DOHH2 (cell line): ENCODE measurements around the gene ZNF865.
A peak's percentile ranks its signal among the peaks of the same experiment; 100 is the strongest.

ENCODE experiments used
- H3F3A ChIP-seq: fragments of 200-600 bp; sonication (generic), shearing (Covaris generic); 2 replicates; pipeline ENCODE4 v1.6.0; 2016; ENCODE audit warnings: antibody characterized with exemption, mild to moderate bottlenecking; ENCODE audit not compliant: control insufficient read depth, insufficient read depth
- H3K27ac ChIP-seq: fragments of 200-600 bp; sonication (generic); 2 replicates; pipeline ENCODE4 v1.5.1; 2014; ENCODE audit warnings: low read depth, mild to moderate bottlenecking, low read length, moderate library complexity
- H3K27me3 ChIP-seq: fragments of 200-600 bp; sonication (generic); 2 replicates; pipeline ENCODE4 v1.6.1; 2014; ENCODE audit warnings: mild to moderate bottlenecking, low read length, mixed read lengths; ENCODE audit not compliant: control insufficient read depth
- H3K36me3 ChIP-seq: fragments of 200-600 bp; sonication (generic); 2 replicates; pipeline ENCODE4 v1.6.1; 2014; ENCODE audit warnings: mild to moderate bottlenecking, low read length, moderate library complexity, mixed read lengths; ENCODE audit not compliant: control insufficient read depth
- H3K4me1 ChIP-seq: fragments of 200-600 bp; sonication (generic); 2 replicates; pipeline ENCODE4 v1.6.1; 2014; ENCODE audit warnings: mild to moderate bottlenecking, low read length, mixed read lengths; ENCODE audit not compliant: control insufficient read depth
- H3K4me2 ChIP-seq: fragments of 200-600 bp; sonication (generic); 2 replicates; pipeline ENCODE4 v1.6.0; 2014; ENCODE audit warnings: mild to moderate bottlenecking, low read length, moderate library complexity
- H3K4me3 ChIP-seq: fragments of 200-600 bp; sonication (generic); 2 replicates; pipeline ENCODE4 v1.5.1; 2014; ENCODE audit warnings: mild to moderate bottlenecking, low read length, mixed read lengths
- H3K79me2 ChIP-seq: fragments of 200-600 bp; sonication (generic); 2 replicates; pipeline ENCODE4 v1.6.1; 2014; ENCODE audit warnings: mild to moderate bottlenecking, low read length, mixed read lengths; ENCODE audit not compliant: control insufficient read depth
- H3K9me2 ChIP-seq: fragments of 200-600 bp; sonication (generic); replicated peaks from 2 replicates; pipeline ENCODE4 v1.6.1; 2014; ENCODE audit warnings: mild to moderate bottlenecking, low read length, mixed read lengths; ENCODE audit not compliant: control insufficient read depth
- H3K9me3 ChIP-seq: fragments of 200-600 bp; sonication (generic); 2 replicates; pipeline ENCODE4 v1.6.1; 2014; ENCODE audit warnings: antibody characterized with exemption, low read length, mixed read lengths; ENCODE audit not compliant: control insufficient read depth, insufficient read depth
- H4K20me1 ChIP-seq: fragments of 200-600 bp; sonication (generic); 2 replicates; pipeline ENCODE4 v1.6.0; 2014; ENCODE audit warnings: low read depth, mild to moderate bottlenecking, antibody characterized with exemption, low read length, moderate library complexity; ENCODE audit not compliant: control insufficient read depth, insufficient read depth
- EZH2phosphoT487 ChIP-seq: fragments of 200-600 bp; sonication (generic); IDR thresholded peaks from 2 replicates; pipeline ENCODE4 v1.6.1; 2017; ENCODE audit warnings: borderline replicate concordance, mild to moderate bottlenecking, antibody characterized with exemption, low read length, moderate library complexity, mixed read lengths
- TF ChIP-seq, protein P1 (sequence below): fragments of 200-600 bp; sonication (generic); IDR thresholded peaks from one replicate; pipeline ENCODE4 v1.5.1; 2014; ENCODE audit warnings: antibody characterized with exemption, mild to moderate bottlenecking, low read depth, low read length; ENCODE audit not compliant: poor library complexity, severe bottlenecking

The ZNF865 gene

DNA sequence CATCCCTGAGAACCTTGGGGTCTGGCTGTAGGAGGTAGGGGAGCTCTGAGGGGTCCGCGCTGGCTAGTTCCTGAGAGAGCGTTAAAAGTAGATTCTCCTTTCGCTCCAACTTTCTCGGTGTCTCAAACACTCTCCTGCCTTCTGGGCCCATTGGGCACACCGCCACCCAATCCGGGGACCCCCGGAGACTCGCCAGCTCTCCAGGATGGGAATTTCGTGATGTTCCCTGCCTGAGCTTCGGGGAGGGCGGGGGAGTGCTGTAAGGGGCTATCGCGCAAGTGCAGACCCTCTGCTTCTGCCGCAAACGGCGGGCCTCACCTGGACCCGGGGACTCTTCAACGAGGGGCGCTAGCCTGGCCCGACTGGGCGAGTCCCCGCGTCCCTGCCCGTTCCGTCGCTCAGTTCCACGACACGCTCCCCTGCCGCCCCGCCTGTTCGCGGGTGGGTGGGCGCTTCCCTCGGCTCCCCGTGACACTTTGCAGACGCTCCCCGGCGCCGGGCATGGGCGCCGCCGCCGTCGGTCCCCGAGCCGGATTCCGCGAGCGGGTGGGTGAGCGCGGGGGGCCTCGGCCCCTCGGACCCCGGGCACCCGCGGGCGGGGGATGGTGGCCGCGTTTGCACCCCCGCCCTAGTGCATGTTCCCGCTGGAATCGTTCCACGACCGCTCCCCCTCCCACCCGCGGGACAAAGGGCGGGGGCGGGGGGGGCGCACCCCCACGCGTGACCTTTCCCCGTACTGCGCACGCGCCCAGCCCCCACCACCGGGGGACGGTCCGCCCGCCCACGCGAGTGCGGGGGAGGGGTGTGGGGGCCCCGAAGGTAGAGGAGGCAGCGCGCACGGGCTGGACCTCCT is 42.5 kb downstream of the ZNF865 start, which contains the start of gene CCDC106:
TSS of gene CCDC106 (plus strand) at position 481 of the 853 bp plus-strand sequence. CDS start 835 bp downstream, outside the sequence.
- TF ChIP-seq, protein P1, sequence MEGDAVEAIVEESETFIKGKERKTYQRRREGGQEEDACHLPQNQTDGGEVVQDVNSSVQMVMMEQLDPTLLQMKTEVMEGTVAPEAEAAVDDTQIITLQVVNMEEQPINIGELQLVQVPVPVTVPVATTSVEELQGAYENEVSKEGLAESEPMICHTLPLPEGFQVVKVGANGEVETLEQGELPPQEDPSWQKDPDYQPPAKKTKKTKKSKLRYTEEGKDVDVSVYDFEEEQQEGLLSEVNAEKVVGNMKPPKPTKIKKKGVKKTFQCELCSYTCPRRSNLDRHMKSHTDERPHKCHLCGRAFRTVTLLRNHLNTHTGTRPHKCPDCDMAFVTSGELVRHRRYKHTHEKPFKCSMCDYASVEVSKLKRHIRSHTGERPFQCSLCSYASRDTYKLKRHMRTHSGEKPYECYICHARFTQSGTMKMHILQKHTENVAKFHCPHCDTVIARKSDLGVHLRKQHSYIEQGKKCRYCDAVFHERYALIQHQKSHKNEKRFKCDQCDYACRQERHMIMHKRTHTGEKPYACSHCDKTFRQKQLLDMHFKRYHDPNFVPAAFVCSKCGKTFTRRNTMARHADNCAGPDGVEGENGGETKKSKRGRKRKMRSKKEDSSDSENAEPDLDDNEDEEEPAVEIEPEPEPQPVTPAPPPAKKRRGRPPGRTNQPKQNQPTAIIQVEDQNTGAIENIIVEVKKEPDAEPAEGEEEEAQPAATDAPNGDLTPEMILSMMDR, result no peak
- no peaks in the 10 kb centered on the region for H3K27me3 ChIP-seq
- no peaks in the 10 kb centered on the region for H4K20me1 ChIP-seq
- H3K9me2 ChIP-seq, result no peaks in the 10 kb centered on the region
- H3K9me3 ChIP-seq, result no peaks in the 10 kb centered on the region
- H3K4me2 ChIP-seq, result peak within 1 kb of the TSS; percentile 87
- peaks cover 55% of the 10 kb centered on the region for H3K4me1 ChIP-seq
- peaks cover 88% of the 10 kb centered on the region for H3K36me3 ChIP-seq
- H3K79me2 ChIP-seq, result peaks cover 79% of the 10 kb centered on the region
- peaks cover 25% of the 10 kb centered on the region for H3F3A ChIP-seq
- H3K4me3 ChIP-seq, result peak within 1 kb of the TSS; percentile 94
- H3K27ac ChIP-seq, result peak within 1 kb of the TSS; percentile 99

DNA sequence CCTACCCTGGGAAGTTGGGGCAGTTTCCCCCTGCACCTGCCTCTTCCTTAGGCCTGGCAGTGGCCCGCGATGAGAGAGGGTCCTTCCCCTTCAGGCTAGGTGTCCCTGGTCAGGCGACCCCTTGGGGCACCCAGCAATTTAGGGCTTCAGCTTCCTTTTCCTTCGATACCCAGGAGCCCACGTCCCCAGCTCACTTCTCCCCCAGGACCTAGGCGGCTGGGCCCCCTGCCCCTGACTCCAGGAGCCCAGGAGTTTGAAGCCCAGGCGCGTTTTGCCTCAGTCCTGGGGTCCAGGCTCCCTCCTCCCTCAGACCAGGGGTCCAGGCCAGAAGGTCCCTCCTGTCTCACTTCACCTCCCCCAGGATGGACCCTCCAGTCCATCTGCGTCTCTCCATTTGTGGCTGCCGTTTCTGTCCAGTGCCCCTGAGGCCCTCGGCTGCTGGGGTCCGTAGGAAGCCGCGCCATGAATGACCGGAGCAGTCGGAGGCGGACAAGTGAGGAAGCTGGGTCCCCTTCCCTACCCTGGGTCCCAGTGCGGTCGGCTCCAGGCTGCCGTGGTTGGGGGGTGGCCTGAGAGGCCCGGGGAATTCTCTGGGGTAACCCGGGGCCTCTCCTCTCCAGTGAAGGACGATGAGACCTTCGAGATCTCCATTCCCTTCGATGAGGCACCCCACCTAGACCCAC is 43.3 kb downstream of the ZNF865 start:
- Histone ChIP-seq H3K79me2 (peaks cover 72% of the 10 kb centered on the region), H3K27ac (peak overlapping the region; percentile 99), H3K4me3 (peak overlapping the region; percentile 94), H4K20me1 (no peaks in the 10 kb centered on the region), H3F3A (peaks cover 25% of the 10 kb centered on the region), H3K9me3 (no peaks in the 10 kb centered on the region), H3K36me3 (peaks cover 86% of the 10 kb centered on the region), H3K27me3 (no peaks in the 10 kb centered on the region), H3K4me1 (peaks cover 57% of the 10 kb centered on the region), H3K9me2 (no peaks in the 10 kb centered on the region), H3K4me2 (peak overlapping the region; percentile 87)
- TF ChIP-seq, protein P1, result no peak
- TF ChIP-seq EZH2phosphoT487, result no peak

GRCh38 chr19:55649268-55650125 is 44.0 kb downstream of the ZNF865 start:
- H3K4me1 ChIP-seq, result peaks cover 56% of the 10 kb centered on the region
- peak overlapping the region; percentile 87 for H3K4me2 ChIP-seq
- TF ChIP-seq, protein P1, result no peak
- TF ChIP-seq EZH2phosphoT487, result no peak
- no peaks in the 10 kb centered on the region for H4K20me1 ChIP-seq
- H3K4me3 ChIP-seq, result peak overlapping the region; percentile 94
- no peaks in the 10 kb centered on the region for H3K27me3 ChIP-seq
- peaks cover 22% of the 10 kb centered on the region for H3F3A ChIP-seq
- H3K27ac ChIP-seq, result peak overlapping the region; percentile 99
- peaks cover 79% of the 10 kb centered on the region for H3K36me3 ChIP-seq
- no peaks in the 10 kb centered on the region for H3K9me2 ChIP-seq
- peaks cover 64% of the 10 kb centered on the region for H3K79me2 ChIP-seq
- no peaks in the 10 kb centered on the region for H3K9me3 ChIP-seq
